Spleen (tissue), 11 donors: ENCODE results near the gene EIF2B5. TPM values are rescaled to one million over a fixed set of nuclear protein-coding genes. Genes with fewer than 3 reads are reported as not detected.
A peak's percentile ranks its signal among the peaks of the same experiment; 100 is the strongest.

Experiments used
- DNase-seq: peaks from one replicate; pipeline ENCODE4 v3.0.0-alpha.2; 2020
- H3K27ac ChIP-seq, 8 donors: fragments of 200-600 bp; sonication (generic) in 7 of 8; 1 replicate in 4 of 8; 2 replicates in 4 of 8; pipeline versions ENCODE4 v1.5.0 to v1.8.0; 2016 to 2021; ENCODE audit warnings: inconsistent platforms in 4 of 8, mild to moderate bottlenecking in 4 of 8, moderate library complexity in 1 of 8
- H3K27me3 ChIP-seq, 7 donors: fragments of 200-600 bp; sonication (generic) in 6 of 7; replicated peaks in 1 of 7; 1 replicate in 4 of 7; 2 replicates in 3 of 7; pipeline versions ENCODE4 v1.5.0 to v1.8.0; 2016 to 2021; ENCODE audit warnings: inconsistent platforms in 3 of 7, mild to moderate bottlenecking in 1 of 7
- H3K36me3 ChIP-seq, 6 donors: fragments of 200-600 bp; sonication (generic) in 5 of 6; 1 replicate in 4 of 6; 2 replicates in 2 of 6; pipeline versions ENCODE4 v1.5.0 to v1.8.0; 2016 to 2021; ENCODE audit warnings: inconsistent platforms in 2 of 6
- H3K4me1 ChIP-seq, 6 donors: fragments of 200-600 bp; sonication (generic) in 5 of 6; 1 replicate in 3 of 6; 2 replicates in 3 of 6; pipeline versions ENCODE4 v1.5.0 to v1.8.0; 2016 to 2021; ENCODE audit warnings: inconsistent platforms in 3 of 6
- H3K4me3 ChIP-seq, 8 donors: fragments of 200-600 bp; sonication (generic) in 7 of 8; 1 replicate in 4 of 8; 2 replicates in 4 of 8; pipeline versions ENCODE4 v1.5.0 to v1.8.0; 2016 to 2021; ENCODE audit warnings: inconsistent platforms in 4 of 8, mild to moderate bottlenecking in 4 of 8, moderate library complexity in 2 of 8
- H3K9me3 ChIP-seq, 8 donors: fragments of 200-600 bp; sonication (generic) in 7 of 8; 1 replicate in 4 of 8; 2 replicates in 4 of 8; pipeline versions ENCODE4 v1.5.0 to v1.8.0; 2016 to 2021; ENCODE audit warnings: inconsistent platforms in 4 of 8
- CTCF ChIP-seq, 11 experiments: fragments of 200-600 bp in 7 of 11; fragments of 450-650 bp in 4 of 11; sonication (generic) in 4 of 11; IDR thresholded peaks in 8 of 11; conservative IDR thresholded peaks in 3 of 11; 1 replicate in 7 of 11; 2 replicates in 4 of 11; pipeline versions ENCODE4 v1.4.0 to v1.8.0; 2016 to 2021; ENCODE audit warnings: antibody characterized with exemption in 11 of 11, inconsistent platforms in 4 of 11, mild to moderate bottlenecking in 1 of 11
- POLR2A ChIP-seq, 3 donors: fragments of 450-650 bp; IDR thresholded peaks; one replicate each; pipeline ENCODE4 v1.5.1; 2017; ENCODE audit warnings: antibody characterized with exemption in 3 of 3, mild to moderate bottlenecking in 1 of 3
- POLR2AphosphoS5 ChIP-seq, 3 donors: sonication (generic); formaldehyde crosslinking; IDR thresholded peaks; one replicate each; pipeline ENCODE4 v1.5.1; 2017; ENCODE audit warnings: antibody characterized with exemption in 3 of 3
- WGBS, 5 donors: extraction: QIAGEN DNeasy Blood & Tissue Kit in 3 of 5; methylation state at CpG; one replicate each; pipeline versions ENCODE4 v1.1.5 to v1.1.7; 2013 to 2018; 5-methylcytosine and 5-hydroxymethylcytosine counted together
- intact Hi-C: fragments of 100-400 bp; cut with DNase I; formaldehyde crosslinking; loops from one replicate; pipeline ENCODE4 v1.15.0; 2023; ENCODE audit warnings: low total_unique reads
- polyA plus RNA-seq, 3 donors: library from polyadenylated mRNA; stranded (reverse); fragments of 200-250 nt; gene quantifications; one replicate each; pipeline ENCODE4 v1.2.1, GENCODE V29; 2013
- total RNA-seq, 7 donors: library from RNA; depleted of rRNA in 3 of 7; stranded (reverse); fragments of >200 nt in 3 of 7; fragmentation: NEBNext Ultra II Directional in 4 of 7; extraction: Animal tissue kit (Norgen Biotek cat#: 25700) in 4 of 7; gene quantifications; one replicate each; pipeline versions ENCODE4 v1.1.0 to v1.2.1, GENCODE V29; 2016 to 2021
- donor health status: healthy with polysubstance abuse.
- donor health status: DM: no; HTN: no; CAD: no; lungs with moderate emphysema.
- donor health status: DM: no; HTN: no; CAD: no.
- donor health status: Bipolar disorder and iron deficiency.
- donor health status: healthy.
- donor health status: DM: no; HTN: no; CAD: no.
- donor health status: DM: yes; HTN: yes; CAD: no.

EIF2B5 gene
- total and polyA plus RNA-seq, 10 donors, result 40.4 to 55.7 (median 47.1) TPM

GRCh38 chr3:184154885-184155643, 19.9 kb downstream of the EIF2B5 start, which contains the start of gene DVL3:
DVL3 (plus strand) TSS chr3:184155377; CDS start chr3:184155636, 259 bp downstream.
- TF ChIP-seq CTCF (IDR thresholded peaks at IDR 0.05 in 8 of 11, conservative IDR thresholded peaks at IDR 0.05 in 3 of 11), result no peak
- peak; percentile 61 to 80 (median 77) for TF ChIP-seq POLR2AphosphoS5 (IDR thresholded peaks at IDR 0.05)
- no peak for TF ChIP-seq POLR2A (IDR thresholded peaks at IDR 0.05)
- 1 to 3% (median 1%) methylated on average over 27 to 84 of the region's 84 CpGs for WGBS, 5 donors
- no peaks in the 10 kb centered on the region for H3K27me3 ChIP-seq
- peaks cover 19 to 55% (median 50%) of the 10 kb centered on the region in 6 donors for H3K4me1 ChIP-seq
- peak; percentile 93 for DNase-seq
- H3K27ac ChIP-seq, result peak within 1 kb of the TSS; percentile 28 to 90 (median 85)
- no peaks in the 10 kb centered on the region for H3K36me3 ChIP-seq
- H3K4me3 ChIP-seq, result peak within 1 kb of the TSS; percentile 44 to 94 (median 78)
- no peaks in the 10 kb centered on the region for H3K9me3 ChIP-seq
- intact Hi-C loops, result loop anchor here (10.0 kb wide), 1 partner anchor 90 kb away; the partner anchor contains the start of genes ALG3 and EEF1AKMT4

GRCh38 chr3:184155644-184156521, 20.7 kb downstream of the EIF2B5 start:
- Histone ChIP-seq H3K36me3 (no peaks in the 10 kb centered on the region), H3K9me3 (no peaks in the 10 kb centered on the region), H3K27me3 (no peaks in the 10 kb centered on the region), H3K4me3 (peak overlapping the region; percentile 44 to 94 (median 78)), H3K27ac (peak overlapping the region; percentile 2 to 90 (median 85)), H3K4me1 (peaks cover 19 to 63% (median 59%) of the 10 kb centered on the region in 6 donors)
- peak; percentile 90 for DNase-seq
- 0 to 2% (median 1%) methylated on average over 36 to 47 of the region's 47 CpGs for WGBS, 5 donors
- intact Hi-C loops, result loop anchor here (10.0 kb wide), 1 partner anchor 89 kb away; the partner anchor contains the start of genes ALG3 and EEF1AKMT4
- no peak for TF ChIP-seq POLR2A (IDR thresholded peaks at IDR 0.05)
- no peak for TF ChIP-seq CTCF (IDR thresholded peaks at IDR 0.05 in 8 of 11, conservative IDR thresholded peaks at IDR 0.05 in 3 of 11)
- TF ChIP-seq POLR2AphosphoS5 (IDR thresholded peaks at IDR 0.05), result no peak

- intact Hi-C loops, result loop anchor here (10.0 kb wide), 1 partner anchor 88 kb away; the partner anchor contains the start of genes ALG3 and EEF1AKMT4
- peak overlapping the region; percentile 44 to 94 (median 78) for H3K4me3 ChIP-seq
- peak; percentile 77 for DNase-seq
- H3K27me3 ChIP-seq, result no peaks in the 10 kb centered on the region
- TF ChIP-seq POLR2AphosphoS5 (IDR thresholded peaks at IDR 0.05) (peak in 2 of 3 donors; percentile 27 to 44), CTCF (IDR thresholded peaks at IDR 0.05 in 8 of 11, conservative IDR thresholded peaks at IDR 0.05 in 3 of 11) (no peak), POLR2A (IDR thresholded peaks at IDR 0.05) (no peak)
- WGBS, 5 donors, result 6 to 14% (median 11%) methylated on average over 5 to 6 of the region's 6 CpGs; no CpG with 5 or more reads in 1 of the 5 donors
- peaks cover 19 to 70% (median 62%) of the 10 kb centered on the region in 6 donors for H3K4me1 ChIP-seq
- peak overlapping the region; percentile 23 to 90 (median 85) for H3K27ac ChIP-seq
- peaks cover 0 to 4% (median 0%) of the 10 kb centered on the region in 6 donors for H3K36me3 ChIP-seq
- no peaks in the 10 kb centered on the region for H3K9me3 ChIP-seq
Measured at GRCh38 chr3:184156522-184156955, 21.4 kb downstream of the EIF2B5 start.
